Measurements from ENCODE around the gene PTGER4. TPM values are rescaled to one million over a fixed set of nuclear protein-coding genes. Genes with fewer than 3 reads are reported as not detected.

Gene PTGER4
- total RNA-seq, 4 donors from 2014 or later, result 10.1 to 30.1 (median 27.0) TPM

DNA sequence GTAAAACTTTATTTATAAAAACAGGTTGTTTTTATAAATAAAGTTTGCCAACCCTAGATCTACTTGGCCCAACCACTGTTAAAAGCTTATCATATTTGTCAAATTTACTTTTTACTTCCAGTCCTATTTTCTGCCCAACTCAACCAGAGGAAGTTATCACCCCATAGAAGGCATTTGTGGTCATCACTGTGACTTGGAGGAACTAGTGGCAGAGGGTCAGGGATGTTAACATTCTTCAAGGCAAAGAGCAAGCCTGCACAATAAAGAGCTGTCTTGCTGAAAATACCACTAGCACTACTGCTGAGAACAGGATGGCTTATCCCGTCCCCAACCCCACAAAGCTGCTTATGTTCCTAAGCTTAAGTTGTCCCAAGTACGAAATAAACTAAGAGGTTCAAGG is 53.7 kb downstream of the PTGER4 start:
- H3K27ac ChIP-seq, result no peak overlapping the region
- H3K36me3 ChIP-seq, result peaks cover 0 to 12% of the 10 kb centered on the region in 2 donors
- H3K9me3 ChIP-seq, result no peaks in the 10 kb centered on the region
- TF ChIP-seq POLR2AphosphoS5 (IDR thresholded peaks at IDR 0.05), result no peak
- TF ChIP-seq EP300 (IDR thresholded peaks at IDR 0.05), result no peak
- TF ChIP-seq, protein P1, sequence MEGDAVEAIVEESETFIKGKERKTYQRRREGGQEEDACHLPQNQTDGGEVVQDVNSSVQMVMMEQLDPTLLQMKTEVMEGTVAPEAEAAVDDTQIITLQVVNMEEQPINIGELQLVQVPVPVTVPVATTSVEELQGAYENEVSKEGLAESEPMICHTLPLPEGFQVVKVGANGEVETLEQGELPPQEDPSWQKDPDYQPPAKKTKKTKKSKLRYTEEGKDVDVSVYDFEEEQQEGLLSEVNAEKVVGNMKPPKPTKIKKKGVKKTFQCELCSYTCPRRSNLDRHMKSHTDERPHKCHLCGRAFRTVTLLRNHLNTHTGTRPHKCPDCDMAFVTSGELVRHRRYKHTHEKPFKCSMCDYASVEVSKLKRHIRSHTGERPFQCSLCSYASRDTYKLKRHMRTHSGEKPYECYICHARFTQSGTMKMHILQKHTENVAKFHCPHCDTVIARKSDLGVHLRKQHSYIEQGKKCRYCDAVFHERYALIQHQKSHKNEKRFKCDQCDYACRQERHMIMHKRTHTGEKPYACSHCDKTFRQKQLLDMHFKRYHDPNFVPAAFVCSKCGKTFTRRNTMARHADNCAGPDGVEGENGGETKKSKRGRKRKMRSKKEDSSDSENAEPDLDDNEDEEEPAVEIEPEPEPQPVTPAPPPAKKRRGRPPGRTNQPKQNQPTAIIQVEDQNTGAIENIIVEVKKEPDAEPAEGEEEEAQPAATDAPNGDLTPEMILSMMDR (IDR thresholded peaks at IDR 0.05), result no peak
- TF ChIP-seq POLR2A (IDR thresholded peaks at IDR 0.05), result no peak
- H3K4me3 ChIP-seq, result no peak overlapping the region
- ATAC-seq, result no peak
- 61 to 81% methylated on average over 2 of the region's 2 CpGs for WGBS, 2 donors (ENCODE audit: low coverage in 1 of 2)
- H3K4me1 ChIP-seq, result peaks cover 8 to 46% (median 20%) of the 10 kb centered on the region in 3 donors
- H3K27me3 ChIP-seq, result no peaks in the 10 kb centered on the region

DNA sequence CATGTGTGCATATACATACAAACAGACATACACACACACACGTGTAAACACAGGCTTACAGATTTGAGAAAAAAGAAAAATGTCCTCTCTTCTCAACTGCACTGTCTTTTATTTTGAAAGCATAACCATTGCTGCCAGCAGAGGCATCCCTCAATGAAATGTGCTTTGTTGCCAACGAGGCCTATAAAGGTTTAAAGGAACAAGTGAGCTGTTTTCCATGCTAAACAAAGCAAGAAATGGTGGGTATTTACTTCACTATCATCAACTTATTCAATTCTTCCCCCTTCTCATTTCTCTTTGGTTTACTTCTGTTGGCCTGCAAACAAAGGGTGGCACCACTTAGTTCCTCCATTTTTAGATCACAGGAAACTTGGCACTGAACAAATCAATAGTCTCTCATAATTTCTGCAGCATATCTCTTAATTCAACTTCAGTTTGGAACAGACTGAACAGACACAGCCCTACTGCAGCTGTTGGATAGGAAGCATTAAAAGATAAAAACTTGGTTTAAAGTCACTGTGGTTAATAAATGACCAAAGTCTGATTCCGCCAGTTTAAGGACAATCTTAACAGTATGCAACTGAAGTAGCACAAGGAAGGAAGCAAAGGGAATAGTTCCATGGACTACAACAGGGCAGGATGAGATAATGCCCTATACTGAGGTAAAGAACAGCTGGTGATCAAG is 54.3 kb downstream of the PTGER4 start:
- ATAC-seq, result no peak
- Histone ChIP-seq H3K4me3 (no peak overlapping the region), H3K27me3 (no peaks in the 10 kb centered on the region), H3K9me3 (no peaks in the 10 kb centered on the region), H3K27ac (no peak overlapping the region), H3K4me1 (peaks cover 8 to 43% (median 20%) of the 10 kb centered on the region in 3 donors), H3K36me3 (peaks cover 0 to 13% of the 10 kb centered on the region in 2 donors)
- TF ChIP-seq, protein P1 (IDR thresholded peaks at IDR 0.05), result no peak
- TF ChIP-seq EP300 (IDR thresholded peaks at IDR 0.05) (no peak), POLR2A (IDR thresholded peaks at IDR 0.05) (no peak), POLR2AphosphoS5 (IDR thresholded peaks at IDR 0.05) (no peak)
- WGBS, 2 donors (ENCODE audit: low coverage in 1 of 2), result 20 to 28% methylated on average over 2 to 3 of the region's 3 CpGs

DNA sequence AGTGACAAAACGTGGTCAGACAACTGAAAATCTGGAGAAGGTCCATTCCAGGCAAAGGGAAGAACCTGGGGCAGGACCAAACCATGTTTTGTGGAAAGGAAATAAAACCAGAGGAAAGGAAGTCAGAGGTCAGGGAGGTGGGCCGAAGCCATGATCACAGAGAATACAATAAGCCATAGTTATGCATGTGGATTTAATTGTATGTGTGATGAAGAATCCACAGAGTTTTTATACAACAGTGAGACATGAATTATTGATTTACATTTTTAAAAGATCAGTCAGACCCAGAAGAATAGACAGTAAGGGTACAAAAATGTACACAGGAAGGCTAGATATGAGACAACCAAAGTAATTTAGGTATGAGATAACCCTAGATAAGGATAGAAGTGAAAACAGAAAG is 55.3 kb downstream of the PTGER4 start:
- H3K27ac ChIP-seq, result no peak overlapping the region
- H3K4me1 ChIP-seq, result peaks cover 8 to 35% (median 20%) of the 10 kb centered on the region in 3 donors
- no peaks in the 10 kb centered on the region for H3K27me3 ChIP-seq
- H3K4me3 ChIP-seq, result no peak overlapping the region
- peaks cover 0 to 19% of the 10 kb centered on the region in 2 donors for H3K36me3 ChIP-seq
- no peak for ATAC-seq
- TF ChIP-seq POLR2AphosphoS5 (IDR thresholded peaks at IDR 0.05) (no peak), POLR2A (IDR thresholded peaks at IDR 0.05) (no peak), EP300 (IDR thresholded peaks at IDR 0.05) (no peak)
- TF ChIP-seq, protein P1 (IDR thresholded peaks at IDR 0.05), result no peak
- H3K9me3 ChIP-seq, result no peaks in the 10 kb centered on the region
- WGBS, 2 donors (ENCODE audit: low coverage in 1 of 2), result 57 to 81% methylated on average over 1 to 2 of the region's 2 CpGs

DNA sequence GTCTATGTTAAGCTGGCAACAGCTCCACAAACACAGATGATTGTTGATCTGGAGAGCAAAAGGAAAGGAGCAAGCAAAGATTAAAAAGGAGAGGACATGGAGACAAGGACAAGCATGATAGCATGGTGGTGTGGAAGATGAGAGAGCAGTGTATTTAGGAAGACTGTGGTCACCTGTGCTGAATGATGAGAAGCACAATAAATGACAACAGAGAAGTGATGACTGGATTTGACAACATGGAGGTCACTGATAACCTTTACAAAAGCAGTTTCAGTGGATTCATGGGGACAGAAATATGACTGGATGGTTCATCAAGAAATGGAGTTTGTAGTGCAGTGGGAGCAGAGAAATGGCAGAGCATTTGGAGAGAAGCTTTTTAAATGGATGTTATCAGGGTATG is 55.9 kb downstream of the PTGER4 start:
- Histone ChIP-seq H3K27me3 (no peaks in the 10 kb centered on the region), H3K4me1 (peaks cover 8 to 35% (median 20%) of the 10 kb centered on the region in 3 donors), H3K4me3 (no peak overlapping the region), H3K27ac (no peak overlapping the region), H3K9me3 (no peaks in the 10 kb centered on the region), H3K36me3 (peaks cover 0 to 21% of the 10 kb centered on the region in 2 donors)
- no peak for ATAC-seq
- TF ChIP-seq EP300 (IDR thresholded peaks at IDR 0.05), result no peak
- TF ChIP-seq, protein P1 (IDR thresholded peaks at IDR 0.05), result no peak
- no peak for TF ChIP-seq POLR2A (IDR thresholded peaks at IDR 0.05)
- TF ChIP-seq POLR2AphosphoS5 (IDR thresholded peaks at IDR 0.05), result no peak

Data from gastroesophageal sphincter (tissue), 4 donors.